Skin epidermis (tissue), 12 donors: ENCODE results near the gene TGFBRAP1.

Experiments
- H3K27ac ChIP-seq, 21 experiments: fragments of 200-600 bp; sonication (generic) in 11 of 21; one replicate each; pipeline ENCODE4 v1.5.0; 2020; ENCODE audit warnings: mild to moderate bottlenecking in 3 of 21, inconsistent platforms in 2 of 21, moderate library complexity in 2 of 21
- H3K4me3 ChIP-seq, 7 experiments: fragments of 200-600 bp; sonication (generic) in 2 of 7; one replicate each; pipeline ENCODE4 v1.5.0; 2020; ENCODE audit warnings: inconsistent platforms in 2 of 7, mild to moderate bottlenecking in 2 of 7, moderate library complexity in 1 of 7

The TGFBRAP1 gene

GRCh38 chr2:105323111-105323510 lies 6.4 kb downstream of the TGFBRAP1 start:
- Histone ChIP-seq H3K27ac (no peak overlapping the region), H3K4me3 (no peak overlapping the region)

GRCh38 chr2:105321875-105322646 lies 7.5 kb downstream of the TGFBRAP1 start:
- no peak overlapping the region for H3K4me3 ChIP-seq
- H3K27ac ChIP-seq = no peak overlapping the region

GRCh38 chr2:105320651-105321215 lies 8.8 kb downstream of the TGFBRAP1 start:
- H3K4me3 ChIP-seq = no peak overlapping the region
- no peak overlapping the region for H3K27ac ChIP-seq

GRCh38 chr2:105317937-105318336 lies 11.6 kb downstream of the TGFBRAP1 start:
- no peak overlapping the region for H3K4me3 ChIP-seq
- H3K27ac ChIP-seq = no peak overlapping the region

- Histone ChIP-seq H3K4me3 (no peak overlapping the region), H3K27ac (no peak overlapping the region)
Measured at GRCh38 chr2:105315314-105315713, 14.2 kb downstream of the TGFBRAP1 start.

GRCh38 chr2:105313877-105314276 lies 15.7 kb downstream of the TGFBRAP1 start:
- no peak overlapping the region for H3K27ac ChIP-seq
- no peak overlapping the region for H3K4me3 ChIP-seq

GRCh38 chr2:105309147-105309545 lies 20.4 kb downstream of the TGFBRAP1 start:
- no peak overlapping the region for H3K27ac ChIP-seq
- H3K4me3 ChIP-seq = no peak overlapping the region

- Histone ChIP-seq H3K27ac (no peak overlapping the region), H3K4me3 (no peak overlapping the region)
Measured at GRCh38 chr2:105308382-105309146, 21.0 kb downstream of the TGFBRAP1 start.

GRCh38 chr2:105307962-105308361 lies 21.6 kb downstream of the TGFBRAP1 start:
- Histone ChIP-seq H3K27ac (no peak overlapping the region), H3K4me3 (no peak overlapping the region)

GRCh38 chr2:105307550-105307949 lies 22.0 kb downstream of the TGFBRAP1 start:
- H3K27ac ChIP-seq = no peak overlapping the region
- no peak overlapping the region for H3K4me3 ChIP-seq

GRCh38 chr2:105307146-105307545 lies 22.4 kb downstream of the TGFBRAP1 start:
- Histone ChIP-seq H3K27ac (no peak overlapping the region), H3K4me3 (no peak overlapping the region)

GRCh38 chr2:105301646-105302045 lies 27.9 kb downstream of the TGFBRAP1 start:
- H3K27ac ChIP-seq = no peak overlapping the region
- no peak overlapping the region for H3K4me3 ChIP-seq

- Histone ChIP-seq H3K27ac (no peak overlapping the region), H3K4me3 (no peak overlapping the region)
Measured at GRCh38 chr2:105299290-105299689, 30.2 kb downstream of the TGFBRAP1 start.

GRCh38 chr2:105298017-105298416 lies 31.5 kb downstream of the TGFBRAP1 start:
- Histone ChIP-seq H3K4me3 (no peak overlapping the region), H3K27ac (no peak overlapping the region)

GRCh38 chr2:105297216-105297615 lies 32.3 kb downstream of the TGFBRAP1 start:
- H3K4me3 ChIP-seq = no peak overlapping the region
- no peak overlapping the region for H3K27ac ChIP-seq

- Histone ChIP-seq H3K27ac (no peak overlapping the region), H3K4me3 (no peak overlapping the region)
Measured at GRCh38 chr2:105296017-105296611, 33.4 kb downstream of the TGFBRAP1 start.

GRCh38 chr2:105294844-105295481 lies 34.6 kb downstream of the TGFBRAP1 start:
- Histone ChIP-seq H3K4me3 (no peak overlapping the region), H3K27ac (peak overlapping the region in 2 of 21 experiments; percentile 23 to 24)

- H3K27ac ChIP-seq = no peak overlapping the region
Measured at GRCh38 chr2:105294046-105294445, 35.5 kb downstream of the TGFBRAP1 start.

GRCh38 chr2:105291981-105292380 lies 37.6 kb downstream of the TGFBRAP1 start:
- H3K27ac ChIP-seq = no peak overlapping the region
- no peak overlapping the region for H3K4me3 ChIP-seq

More at GRCh38 chr2:105294046-105294445, 35.5 kb downstream of the TGFBRAP1 start:
- H3K4me3 ChIP-seq = no peak overlapping the region
